HL-60 (cell line): ENCODE results near the gene GAMT.

ENCODE experiments used
- GABPA ChIP-seq: IDR thresholded peaks from 2 replicates; pipeline ENCODE4 v1.6.1; 2012; ENCODE audit warnings: low read depth
- TF ChIP-seq, protein P1 (sequence below): IDR thresholded peaks from one replicate; pipeline ENCODE4 v1.5.1; 2011; ENCODE audit warnings: low read length, control low read depth, inconsistent platforms; ENCODE audit not compliant: insufficient read depth

DNA sequence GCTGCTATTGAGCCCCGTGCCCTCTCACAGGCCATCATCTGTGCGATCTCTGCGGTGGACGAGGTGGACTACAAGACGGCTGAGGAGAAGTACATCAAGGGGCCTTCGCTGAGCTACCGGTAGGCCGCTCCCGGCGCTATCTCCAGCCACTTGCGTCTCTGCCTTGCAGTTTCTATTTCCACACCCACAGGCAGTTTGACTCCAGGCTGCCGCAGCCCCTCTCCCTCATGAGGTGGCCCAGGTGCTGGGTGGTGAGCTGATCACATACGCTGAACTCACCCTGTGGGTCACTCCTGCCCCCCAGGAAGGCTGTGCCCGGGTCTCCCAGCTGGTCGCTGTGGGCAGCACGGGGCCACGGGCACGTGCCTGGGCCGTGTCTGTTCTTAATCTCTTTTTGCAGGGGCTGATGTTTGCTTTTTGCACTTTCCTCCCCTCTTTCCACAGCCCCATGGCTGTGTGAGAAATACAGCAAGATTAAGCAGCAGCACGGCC lies 28.3 kb downstream of the GAMT start:
- no peak for TF ChIP-seq GABPA
- TF ChIP-seq, protein P1, sequence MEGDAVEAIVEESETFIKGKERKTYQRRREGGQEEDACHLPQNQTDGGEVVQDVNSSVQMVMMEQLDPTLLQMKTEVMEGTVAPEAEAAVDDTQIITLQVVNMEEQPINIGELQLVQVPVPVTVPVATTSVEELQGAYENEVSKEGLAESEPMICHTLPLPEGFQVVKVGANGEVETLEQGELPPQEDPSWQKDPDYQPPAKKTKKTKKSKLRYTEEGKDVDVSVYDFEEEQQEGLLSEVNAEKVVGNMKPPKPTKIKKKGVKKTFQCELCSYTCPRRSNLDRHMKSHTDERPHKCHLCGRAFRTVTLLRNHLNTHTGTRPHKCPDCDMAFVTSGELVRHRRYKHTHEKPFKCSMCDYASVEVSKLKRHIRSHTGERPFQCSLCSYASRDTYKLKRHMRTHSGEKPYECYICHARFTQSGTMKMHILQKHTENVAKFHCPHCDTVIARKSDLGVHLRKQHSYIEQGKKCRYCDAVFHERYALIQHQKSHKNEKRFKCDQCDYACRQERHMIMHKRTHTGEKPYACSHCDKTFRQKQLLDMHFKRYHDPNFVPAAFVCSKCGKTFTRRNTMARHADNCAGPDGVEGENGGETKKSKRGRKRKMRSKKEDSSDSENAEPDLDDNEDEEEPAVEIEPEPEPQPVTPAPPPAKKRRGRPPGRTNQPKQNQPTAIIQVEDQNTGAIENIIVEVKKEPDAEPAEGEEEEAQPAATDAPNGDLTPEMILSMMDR = no peak
